ENCODE data around the gene PCDH9.

DNA sequence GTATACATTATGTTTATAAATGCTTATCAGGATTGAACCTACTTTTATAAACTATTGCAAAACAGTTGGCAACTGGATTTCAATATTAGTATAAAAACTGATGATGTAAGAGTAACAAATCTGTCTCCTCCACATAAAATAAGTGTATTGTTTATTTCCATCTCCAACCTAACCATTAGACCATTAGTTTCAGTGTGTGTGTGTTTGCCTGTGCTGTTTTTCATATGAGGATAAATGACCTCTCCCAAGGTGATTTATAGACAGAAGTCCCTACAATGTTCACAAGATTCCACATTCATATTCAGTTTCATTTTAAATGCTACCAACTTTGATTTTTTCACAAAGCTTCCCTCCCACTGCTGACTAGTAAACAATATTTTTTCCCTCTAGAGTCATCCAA lies 871.6 kb downstream of the PCDH9 start:
- TF ChIP-seq, protein P1, sequence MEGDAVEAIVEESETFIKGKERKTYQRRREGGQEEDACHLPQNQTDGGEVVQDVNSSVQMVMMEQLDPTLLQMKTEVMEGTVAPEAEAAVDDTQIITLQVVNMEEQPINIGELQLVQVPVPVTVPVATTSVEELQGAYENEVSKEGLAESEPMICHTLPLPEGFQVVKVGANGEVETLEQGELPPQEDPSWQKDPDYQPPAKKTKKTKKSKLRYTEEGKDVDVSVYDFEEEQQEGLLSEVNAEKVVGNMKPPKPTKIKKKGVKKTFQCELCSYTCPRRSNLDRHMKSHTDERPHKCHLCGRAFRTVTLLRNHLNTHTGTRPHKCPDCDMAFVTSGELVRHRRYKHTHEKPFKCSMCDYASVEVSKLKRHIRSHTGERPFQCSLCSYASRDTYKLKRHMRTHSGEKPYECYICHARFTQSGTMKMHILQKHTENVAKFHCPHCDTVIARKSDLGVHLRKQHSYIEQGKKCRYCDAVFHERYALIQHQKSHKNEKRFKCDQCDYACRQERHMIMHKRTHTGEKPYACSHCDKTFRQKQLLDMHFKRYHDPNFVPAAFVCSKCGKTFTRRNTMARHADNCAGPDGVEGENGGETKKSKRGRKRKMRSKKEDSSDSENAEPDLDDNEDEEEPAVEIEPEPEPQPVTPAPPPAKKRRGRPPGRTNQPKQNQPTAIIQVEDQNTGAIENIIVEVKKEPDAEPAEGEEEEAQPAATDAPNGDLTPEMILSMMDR (IDR thresholded peaks at IDR 0.05) = no peak
- TF ChIP-seq POLR2A (IDR thresholded peaks at IDR 0.05) = no peak

All from heart left ventricle (tissue), 13 donors.